Smooth muscle cell (in vitro differentiated cells): Measurements from ENCODE around the gene SALL2. TPM values are rescaled to one million over a fixed set of nuclear protein-coding genes. Genes with fewer than 3 reads are reported as not detected.
A peak's percentile ranks its signal among the peaks of the same experiment; 100 is the strongest.

ENCODE experiments used
- DNase-seq: peaks from one replicate; lab custom pipeline; 2025; ENCODE audit not compliant: unreplicated experiment; lab: John Stamatoyannopoulos, UW
- H2AFZ ChIP-seq: fragments of 200-600 bp; sonication (generic); 2 replicates; pipeline ENCODE4 v1.6.0; 2016; ENCODE audit warnings: antibody characterized with exemption, low read depth, mild to moderate bottlenecking
- H3F3A ChIP-seq: fragments of 200-600 bp; sonication (generic); 2 replicates; pipeline ENCODE4 v1.6.0; 2017; ENCODE audit warnings: antibody characterized with exemption, low read depth
- H3K27ac ChIP-seq: fragments of 200-600 bp; sonication (generic); 2 replicates; pipeline ENCODE4 v1.5.1; 2016; ENCODE audit warnings: low read depth, mild to moderate bottlenecking
- H3K27me3 ChIP-seq: fragments of 200-600 bp; sonication (generic); 2 replicates; pipeline ENCODE4 v1.6.1; 2016; ENCODE audit warnings: low read depth, mild to moderate bottlenecking
- H3K36me3 ChIP-seq: fragments of 200-600 bp; sonication (generic); 2 replicates; pipeline ENCODE4 v1.5.1; 2016; ENCODE audit warnings: low read depth
- H3K4me1 ChIP-seq: fragments of 200-600 bp; sonication (generic); 2 replicates; pipeline ENCODE4 v1.5.1; 2016; ENCODE audit warnings: low read depth
- H3K4me2 ChIP-seq: fragments of 200-600 bp; sonication (generic); 2 replicates; pipeline ENCODE4 v1.6.0; 2016; ENCODE audit warnings: mild to moderate bottlenecking
- H3K4me3 ChIP-seq: fragments of 200-600 bp; sonication (generic); 2 replicates; pipeline ENCODE4 v1.5.1; 2016; ENCODE audit warnings: mild to moderate bottlenecking
- H3K79me2 ChIP-seq: fragments of 200-600 bp; sonication (generic); 2 replicates; pipeline ENCODE4 v1.6.0; 2016; ENCODE audit warnings: low read depth, mild to moderate bottlenecking
- H3K9ac ChIP-seq: fragments of 200-600 bp; sonication (generic); 2 replicates; pipeline ENCODE4 v1.6.0; 2016; ENCODE audit warnings: low read depth
- H3K9me3 ChIP-seq: fragments of 200-600 bp; sonication (generic); replicated peaks from 2 replicates; pipeline ENCODE4 v1.5.1; 2016; ENCODE audit warnings: low read depth
- H4K20me1 ChIP-seq: fragments of 200-600 bp; sonication (generic); 2 replicates; pipeline ENCODE4 v1.6.0; 2016; ENCODE audit warnings: low read depth
- WGBS: methylation state at CpG from one replicate; pipeline ENCODE4 v1.1.7; 2016; ENCODE audit warnings: low lambda C conversion rate; 5-methylcytosine and 5-hydroxymethylcytosine counted together
- polyA plus RNA-seq: library from polyadenylated mRNA; unstranded; fragments of >200 nt; fragmentation: Nextera tagmentation; extraction: Ambion mirVana; gene quantifications from 2 replicates; pipeline ENCODE4 v1.2.1, GENCODE V29; 2016
- total RNA-seq: library from RNA; depleted of rRNA; stranded (reverse); fragments of >200 nt; gene quantifications from 2 replicates; pipeline ENCODE4 v1.2.3, GENCODE V29; 2014
- TF ChIP-seq, protein P1 (sequence below): fragments of 200-600 bp; sonication (generic); IDR thresholded peaks from 2 replicates; pipeline ENCODE4 v1.5.1; 2017; ENCODE audit warnings: borderline replicate concordance, mild to moderate bottlenecking, antibody characterized with exemption; ENCODE audit not compliant: insufficient read depth, poor library complexity, severe bottlenecking

The SALL2 gene
- total and polyA plus RNA-seq, 2 experiments from 2014 or later = 4.5 to 5.9 TPM

DNA sequence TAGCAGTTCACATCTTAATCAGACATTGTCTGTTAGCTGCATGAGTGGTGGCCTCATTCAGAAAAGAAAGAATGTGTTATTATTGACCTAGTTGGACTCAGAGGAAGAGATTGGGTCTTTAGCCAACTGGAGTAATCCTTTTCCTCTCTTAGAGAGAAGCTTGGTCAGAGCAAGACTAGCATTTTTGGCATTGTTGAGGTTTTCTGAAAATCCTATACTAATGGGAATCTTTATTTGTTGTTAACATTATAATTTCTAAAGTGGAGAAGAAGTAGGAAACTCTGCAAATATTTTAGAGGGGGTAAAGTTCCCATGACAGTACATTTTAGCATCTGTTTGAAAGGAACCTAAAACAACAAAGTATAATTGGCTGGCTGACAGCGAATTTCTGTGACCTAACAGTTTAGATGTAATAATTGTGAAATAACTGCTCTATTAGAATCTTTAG lies 39.5 kb downstream of the SALL2 start:
- Histone ChIP-seq H3K79me2 (peaks cover 22% of the 10 kb centered on the region), H3K4me3 (no peak overlapping the region), H3K4me1 (no peaks in the 10 kb centered on the region), H2AFZ (no peak overlapping the region), H3K27me3 (no peaks in the 10 kb centered on the region), H3K9ac (no peak overlapping the region), H3K36me3 (peaks cover 22% of the 10 kb centered on the region), H3K4me2 (no peak overlapping the region), H3K27ac (no peak overlapping the region), H3K9me3 (no peaks in the 10 kb centered on the region), H3F3A (no peaks in the 10 kb centered on the region), H4K20me1 (peaks cover 24% of the 10 kb centered on the region)
- 94% methylated on average over 1 of the region's 1 CpG for WGBS
- TF ChIP-seq, protein P1, sequence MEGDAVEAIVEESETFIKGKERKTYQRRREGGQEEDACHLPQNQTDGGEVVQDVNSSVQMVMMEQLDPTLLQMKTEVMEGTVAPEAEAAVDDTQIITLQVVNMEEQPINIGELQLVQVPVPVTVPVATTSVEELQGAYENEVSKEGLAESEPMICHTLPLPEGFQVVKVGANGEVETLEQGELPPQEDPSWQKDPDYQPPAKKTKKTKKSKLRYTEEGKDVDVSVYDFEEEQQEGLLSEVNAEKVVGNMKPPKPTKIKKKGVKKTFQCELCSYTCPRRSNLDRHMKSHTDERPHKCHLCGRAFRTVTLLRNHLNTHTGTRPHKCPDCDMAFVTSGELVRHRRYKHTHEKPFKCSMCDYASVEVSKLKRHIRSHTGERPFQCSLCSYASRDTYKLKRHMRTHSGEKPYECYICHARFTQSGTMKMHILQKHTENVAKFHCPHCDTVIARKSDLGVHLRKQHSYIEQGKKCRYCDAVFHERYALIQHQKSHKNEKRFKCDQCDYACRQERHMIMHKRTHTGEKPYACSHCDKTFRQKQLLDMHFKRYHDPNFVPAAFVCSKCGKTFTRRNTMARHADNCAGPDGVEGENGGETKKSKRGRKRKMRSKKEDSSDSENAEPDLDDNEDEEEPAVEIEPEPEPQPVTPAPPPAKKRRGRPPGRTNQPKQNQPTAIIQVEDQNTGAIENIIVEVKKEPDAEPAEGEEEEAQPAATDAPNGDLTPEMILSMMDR = no peak
- DNase-seq = no peak

DNA sequence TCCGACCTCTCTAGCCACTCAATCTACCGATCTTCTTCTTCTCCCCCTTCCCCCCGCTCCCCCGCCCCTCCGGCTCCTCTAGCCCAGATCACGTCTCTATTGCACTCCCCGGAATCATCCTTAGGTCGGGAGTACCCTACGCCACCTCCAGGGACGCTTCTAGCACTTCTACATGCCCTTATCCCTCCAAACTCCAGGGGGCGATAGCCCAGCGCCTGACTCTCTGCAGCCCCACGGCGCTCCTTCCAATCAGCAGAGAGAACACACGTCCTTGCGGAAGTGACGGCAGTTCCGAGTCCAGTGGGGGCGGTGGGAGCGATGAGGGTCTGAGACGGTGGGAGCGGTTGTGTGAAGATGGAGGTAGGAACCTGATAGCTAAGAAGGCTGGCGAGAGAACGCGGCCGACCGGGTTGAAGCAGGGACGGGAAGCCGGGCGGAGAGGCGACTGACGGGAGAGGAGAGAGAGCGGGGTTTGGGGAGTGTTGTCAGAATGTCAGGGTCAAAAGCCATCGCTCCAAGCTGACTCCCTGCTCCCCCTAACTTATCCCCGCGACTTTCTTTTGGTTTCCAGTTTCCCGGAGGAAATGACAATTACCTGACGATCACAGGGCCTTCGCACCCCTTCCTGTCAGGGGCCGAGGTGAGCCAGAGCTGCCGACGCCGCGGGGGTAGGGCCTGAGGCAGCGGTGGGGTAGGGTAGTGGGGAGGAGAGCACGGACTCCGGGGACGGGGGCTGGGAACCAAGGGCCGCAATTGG lies 49.0 kb downstream of the SALL2 start, which contains the start of the genes RAB2B and TOX4:
Gene RAB2B, minus strand, starts transcription at position 35 of the 757 bp plus-strand sequence. CDS start 87 bp downstream, outside the sequence.
Gene TOX4, plus strand, starts transcription at position 271 of the 757 bp plus-strand sequence. Its CDS starts 84 bp downstream, at position 355.
- Histone ChIP-seq H2AFZ (peak within 1 kb of the TSS; percentile 91), H3K27ac (peak within 1 kb of the TSS; percentile 74), H3F3A (no peaks in the 10 kb centered on the region), H3K79me2 (peaks cover 74% of the 10 kb centered on the region), H3K4me2 (peak within 1 kb of the TSS; percentile 98), H4K20me1 (peaks cover 6% of the 10 kb centered on the region), H3K4me1 (peaks cover 17% of the 10 kb centered on the region), H3K27me3 (no peaks in the 10 kb centered on the region), H3K4me3 (peak within 1 kb of the TSS; percentile 86), H3K9me3 (no peaks in the 10 kb centered on the region), H3K36me3 (peaks cover 9% of the 10 kb centered on the region), H3K9ac (peak within 1 kb of the TSS; percentile 96)
- TF ChIP-seq, protein P1 = peak; percentile 89
- 1% methylated on average over 45 of the region's 49 CpGs for WGBS
- peak; percentile 88 for DNase-seq

DNA sequence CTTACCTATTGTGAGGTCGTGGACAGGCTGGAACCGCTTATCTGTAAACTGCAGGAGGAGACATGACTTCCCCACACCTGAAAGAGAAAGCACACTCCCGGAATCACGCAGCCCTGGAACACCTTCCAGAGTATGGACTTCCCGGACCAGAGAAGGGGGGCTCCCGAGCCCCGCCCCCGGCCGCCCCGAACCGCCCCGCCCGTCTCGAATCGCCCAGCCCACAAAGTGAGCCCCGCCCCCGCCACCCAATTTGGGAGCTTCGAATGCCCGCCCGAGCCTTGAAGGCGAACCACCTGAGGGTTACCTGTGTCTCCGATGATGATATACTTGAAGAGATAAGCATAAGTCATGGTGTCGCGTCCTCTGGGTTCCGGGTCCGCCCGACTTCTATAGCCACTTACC lies 49.6 kb downstream of the SALL2 start:
- under 1% methylated on average over 23 of the region's 27 CpGs for WGBS
- Histone ChIP-seq H3K4me1 (peaks cover 17% of the 10 kb centered on the region), H3K36me3 (peaks cover 10% of the 10 kb centered on the region), H4K20me1 (peaks cover 4% of the 10 kb centered on the region), H3K9me3 (no peaks in the 10 kb centered on the region), H3K4me2 (peak overlapping the region; percentile 98), H3K27me3 (no peaks in the 10 kb centered on the region), H3K27ac (peak overlapping the region; percentile 36), H3K9ac (peak overlapping the region; percentile 87), H3F3A (no peaks in the 10 kb centered on the region), H3K4me3 (peak overlapping the region; percentile 86), H2AFZ (peak overlapping the region; percentile 91), H3K79me2 (peaks cover 68% of the 10 kb centered on the region)
- TF ChIP-seq, protein P1 = no peak
- DNase-seq = peak; percentile 88
